CD14-positive monocyte (primary cell): ENCODE results near the gene ACIN1. TPM values are rescaled to one million over a fixed set of nuclear protein-coding genes. Genes with fewer than 3 reads are reported as not detected.

ENCODE experiments used
- DNase-seq, 3 donors: peaks; one replicate each; pipeline ENCODE4 v3.0.0-alpha.2; 2011 to 2022
- H2AFZ ChIP-seq: 2 replicates; pipeline ENCODE4 v1.6.0; 2012; ENCODE audit warnings: mild to moderate bottlenecking, low read depth, low read length, inconsistent platforms; ENCODE audit not compliant: insufficient read depth, poor library complexity, severe bottlenecking
- H3K27ac ChIP-seq, 2 donors: 1 replicate in 1 of 2; 2 replicates in 1 of 2; pipeline ENCODE4 v1.5.1; 2012 to 2013; ENCODE audit warnings: low read length in 2 of 2, control low read depth in 1 of 2, inconsistent platforms in 1 of 2, low read depth in 1 of 2, mild to moderate bottlenecking in 1 of 2
- H3K27me3 ChIP-seq, 2 donors: one replicate each; pipeline versions ENCODE4 v1.6.0 to v1.6.1; 2011 to 2013; ENCODE audit warnings: low read length in 2 of 2; ENCODE audit not compliant: control insufficient read depth in 2 of 2, insufficient read depth in 2 of 2
- H3K36me3 ChIP-seq, 2 donors: replicated peaks in 1 of 2; 1 replicate in 1 of 2; 2 replicates in 1 of 2; pipeline versions ENCODE4 v1.5.1 to v1.6.1; 2012 to 2013; ENCODE audit warnings: low read length in 2 of 2, control low read depth in 1 of 2, inconsistent platforms in 1 of 2, mild to moderate bottlenecking in 1 of 2; ENCODE audit not compliant: insufficient read depth in 2 of 2, control insufficient read depth in 1 of 2
- H3K4me1 ChIP-seq, 2 donors: 1 replicate in 1 of 2; 2 replicates in 1 of 2; pipeline versions ENCODE4 v1.5.1 to v1.6.1; 2012 to 2013; ENCODE audit warnings: low read length in 2 of 2, control low read depth in 1 of 2, inconsistent platforms in 1 of 2, mild to moderate bottlenecking in 1 of 2, moderate library complexity in 1 of 2; ENCODE audit not compliant: insufficient read depth in 2 of 2, control insufficient read depth in 1 of 2
- H3K4me2 ChIP-seq: replicated peaks from 2 replicates; pipeline ENCODE3; 2012; ENCODE audit warnings: low read length, moderate library complexity, mild to moderate bottlenecking; ENCODE audit not compliant: poor library complexity, severe bottlenecking; ENCODE audit errors: extremely low read depth
- H3K4me3 ChIP-seq, 3 experiments: fragments of 200-600 bp in 1 of 3; sonication (generic) in 1 of 3; replicated peaks in 1 of 3; 1 replicate in 2 of 3; 2 replicates in 1 of 3; pipeline ENCODE4 v1.5.1; 2011 to 2013; ENCODE audit warnings: low read length in 3 of 3, mild to moderate bottlenecking in 3 of 3, control low read depth in 2 of 3, low read depth in 2 of 3, inconsistent platforms in 1 of 3, moderate library complexity in 1 of 3
- H3K79me2 ChIP-seq: 2 replicates; pipeline ENCODE4 v1.6.0; 2012; ENCODE audit warnings: mild to moderate bottlenecking, control low read depth, inconsistent platforms, low read length, moderate library complexity; ENCODE audit not compliant: insufficient read depth
- H3K9ac ChIP-seq: 2 replicates; pipeline ENCODE4 v1.6.0; 2017; ENCODE audit warnings: low read length, mild to moderate bottlenecking; ENCODE audit not compliant: insufficient read depth, poor library complexity, severe bottlenecking
- H3K9me3 ChIP-seq, 2 donors: replicated peaks in 1 of 2; 1 replicate in 1 of 2; 2 replicates in 1 of 2; pipeline versions ENCODE4 v1.5.1 to v1.6.1; 2012 to 2013; ENCODE audit warnings: low read length in 2 of 2, control low read depth in 1 of 2; ENCODE audit not compliant: control insufficient read depth in 1 of 2, insufficient read depth in 1 of 2
- H4K20me1 ChIP-seq: 2 replicates; pipeline ENCODE4 v1.6.0; 2012; ENCODE audit warnings: mild to moderate bottlenecking, low read length, control low read depth, moderate library complexity; ENCODE audit not compliant: insufficient read depth
- H3K27ac Mint-ChIP-seq, 7 donors: one replicate each; pipeline ENCODE4 v1.8.0; 2020; ENCODE audit warnings: mild to moderate bottlenecking in 7 of 7, mixed read lengths in 7 of 7, moderate library complexity in 6 of 7, inconsistent platforms in 2 of 7
- H3K27me3 Mint-ChIP-seq, 3 donors: one replicate each; pipeline ENCODE4 v1.8.0; 2021 to 2022; ENCODE audit warnings: low read depth in 3 of 3, mild to moderate bottlenecking in 3 of 3, mixed read lengths in 3 of 3, moderate library complexity in 3 of 3, inconsistent platforms in 1 of 3
- H3K36me3 Mint-ChIP-seq, 2 donors: one replicate each; pipeline ENCODE4 v1.8.0; 2020; ENCODE audit warnings: mixed read lengths in 2 of 2, inconsistent platforms in 1 of 2, mild to moderate bottlenecking in 1 of 2
- H3K4me1 Mint-ChIP-seq: one replicate; pipeline ENCODE4 v1.8.0; 2020; ENCODE audit warnings: mild to moderate bottlenecking, mixed read lengths
- H3K4me3 Mint-ChIP-seq, 2 donors: one replicate each; pipeline ENCODE4 v1.8.0; 2020; ENCODE audit warnings: mild to moderate bottlenecking in 2 of 2, mixed read lengths in 2 of 2, moderate library complexity in 1 of 2
- H3K9me3 Mint-ChIP-seq, 7 donors: one replicate each; pipeline ENCODE4 v1.8.0; 2020 to 2022; ENCODE audit warnings: mixed read lengths in 7 of 7, mild to moderate bottlenecking in 6 of 7, moderate library complexity in 6 of 7, inconsistent platforms in 2 of 7
- WGBS: methylation state at CpG from one replicate; pipeline ENCODE4 v1.1.5; 2013; ENCODE audit warnings: missing lambda C conversion rate; ENCODE audit not compliant: insufficient coverage; 5-methylcytosine and 5-hydroxymethylcytosine counted together
- intact Hi-C, 2 donors: fragments of 100-400 bp; cut with micrococcal nuclease; formaldehyde crosslinking; loops; one replicate each; pipeline versions ENCODE4 v1.15.0 to v1.15.1; 2023
- polyA plus RNA-seq, 3 donors: library from polyadenylated mRNA; depleted of rRNA in 1 of 3; unstranded in 2 of 3; stranded (reverse) in 1 of 3; fragments of 300-500 nt in 2 of 3; fragments of >200 nt in 1 of 3; fragmentation: Illumina TruSeq in 2 of 3; gene quantifications; 1 replicate in 2 of 3; 2 replicates in 1 of 3; pipeline ENCODE4 v1.2.3, GENCODE V29; 2012 to 2021
- TF ChIP-seq, protein P1 (sequence below): fragments of 200-600 bp; IDR thresholded peaks from one replicate; pipeline ENCODE4 v1.8.0; 2022; ENCODE audit warnings: antibody characterized with exemption, mild to moderate bottlenecking

The ACIN1 gene
- polyA plus RNA-seq, 3 donors, result 2.8 to 159 (median 5.4) TPM

DNA sequence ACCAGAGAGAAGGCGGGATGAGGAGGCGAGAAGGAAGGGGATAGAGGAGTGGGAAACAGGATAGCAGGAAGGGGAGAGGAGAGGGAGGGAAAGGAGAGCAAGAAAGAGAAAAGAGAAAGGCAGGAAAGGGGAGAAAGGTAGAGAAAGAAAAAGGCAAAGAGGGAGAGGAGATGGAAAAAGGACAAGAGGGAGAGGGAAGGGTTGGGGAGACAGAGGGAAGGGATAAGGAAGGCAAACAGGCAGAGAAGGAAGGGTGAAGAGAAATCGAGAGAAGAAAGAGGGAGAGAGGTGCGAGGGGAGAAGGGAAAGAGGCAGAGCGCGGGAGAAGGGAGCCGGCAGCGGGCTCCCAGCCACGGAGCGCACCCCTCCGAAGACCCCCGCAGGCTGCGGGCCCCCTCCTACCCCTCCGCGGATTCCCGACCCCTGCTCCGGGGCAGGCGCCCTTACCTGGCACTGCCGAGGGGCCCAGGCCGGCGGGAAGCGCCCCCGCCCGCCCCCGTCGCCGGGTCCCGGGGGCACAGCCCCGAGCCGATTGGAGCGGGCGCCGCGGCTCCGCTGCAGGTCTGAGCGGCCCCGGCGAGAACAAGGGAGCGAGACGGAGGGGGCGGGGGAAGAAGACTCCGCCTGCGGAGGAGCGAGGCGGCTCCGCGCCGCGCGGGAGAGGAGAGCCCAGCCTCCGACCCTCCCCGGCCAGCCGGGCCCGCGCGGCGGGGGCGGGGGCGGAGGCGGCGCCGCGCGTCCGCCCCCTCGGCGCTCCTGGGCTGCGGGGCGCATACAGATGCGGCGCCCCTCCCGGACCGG, 37.8 kb downstream of the ACIN1 start, which contains the start of gene CDH24:
TSS of gene CDH24 (minus strand) at position 565 of the 801 bp plus-strand sequence. CDS start 1,787 bp downstream, outside the sequence.
- Histone ChIP-seq H3K27ac (no peak within 1 kb of the TSS), H3K4me2 (peak within 1 kb of the TSS; percentile 100), H3K9me3 (no peaks in the 10 kb centered on the region), H4K20me1 (peaks cover 21% of the 10 kb centered on the region), H3K27me3 (peaks cover 4 to 10% of the 10 kb centered on the region in 2 donors), H3K4me1 (peaks cover 20 to 22% of the 10 kb centered on the region in 2 donors), H3K79me2 (no peaks in the 10 kb centered on the region), H2AFZ (peak within 1 kb of the TSS; percentile 74), H3K36me3 (peaks cover 27 to 37% of the 10 kb centered on the region in 2 donors), H3K4me3 (peak within 1 kb of the TSS; percentile 41 to 88 (median 67)), H3K9ac (peak within 1 kb of the TSS; percentile 40)
- Mint-ChIP-seq H3K27ac (peak within 1 kb of the TSS in 2 of 7 donors; percentile 11 to 68), H3K4me1 (peaks cover 20% of the 10 kb centered on the region), H3K4me3 (peak within 1 kb of the TSS; percentile 90 to 93), H3K27me3 (peaks cover 10 to 16% (median 12%) of the 10 kb centered on the region in 3 donors), H3K9me3 (peaks cover 0 to 3% (median 0%) of the 10 kb centered on the region in 7 donors), H3K36me3 (peaks cover 29 to 34% of the 10 kb centered on the region in 2 donors)
- WGBS, result 2% methylated on average over 72 of the region's 73 CpGs
- intact Hi-C loops, result loop anchor here in 1 of 2 donors (1.0 kb wide), 1 partner anchor 71 kb away; no protein-coding TSS in a partner anchor
- peak in 2 of 3 donors; percentile 26 to 30 for DNase-seq
- TF ChIP-seq, protein P1, sequence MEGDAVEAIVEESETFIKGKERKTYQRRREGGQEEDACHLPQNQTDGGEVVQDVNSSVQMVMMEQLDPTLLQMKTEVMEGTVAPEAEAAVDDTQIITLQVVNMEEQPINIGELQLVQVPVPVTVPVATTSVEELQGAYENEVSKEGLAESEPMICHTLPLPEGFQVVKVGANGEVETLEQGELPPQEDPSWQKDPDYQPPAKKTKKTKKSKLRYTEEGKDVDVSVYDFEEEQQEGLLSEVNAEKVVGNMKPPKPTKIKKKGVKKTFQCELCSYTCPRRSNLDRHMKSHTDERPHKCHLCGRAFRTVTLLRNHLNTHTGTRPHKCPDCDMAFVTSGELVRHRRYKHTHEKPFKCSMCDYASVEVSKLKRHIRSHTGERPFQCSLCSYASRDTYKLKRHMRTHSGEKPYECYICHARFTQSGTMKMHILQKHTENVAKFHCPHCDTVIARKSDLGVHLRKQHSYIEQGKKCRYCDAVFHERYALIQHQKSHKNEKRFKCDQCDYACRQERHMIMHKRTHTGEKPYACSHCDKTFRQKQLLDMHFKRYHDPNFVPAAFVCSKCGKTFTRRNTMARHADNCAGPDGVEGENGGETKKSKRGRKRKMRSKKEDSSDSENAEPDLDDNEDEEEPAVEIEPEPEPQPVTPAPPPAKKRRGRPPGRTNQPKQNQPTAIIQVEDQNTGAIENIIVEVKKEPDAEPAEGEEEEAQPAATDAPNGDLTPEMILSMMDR, result no peak

DNA sequence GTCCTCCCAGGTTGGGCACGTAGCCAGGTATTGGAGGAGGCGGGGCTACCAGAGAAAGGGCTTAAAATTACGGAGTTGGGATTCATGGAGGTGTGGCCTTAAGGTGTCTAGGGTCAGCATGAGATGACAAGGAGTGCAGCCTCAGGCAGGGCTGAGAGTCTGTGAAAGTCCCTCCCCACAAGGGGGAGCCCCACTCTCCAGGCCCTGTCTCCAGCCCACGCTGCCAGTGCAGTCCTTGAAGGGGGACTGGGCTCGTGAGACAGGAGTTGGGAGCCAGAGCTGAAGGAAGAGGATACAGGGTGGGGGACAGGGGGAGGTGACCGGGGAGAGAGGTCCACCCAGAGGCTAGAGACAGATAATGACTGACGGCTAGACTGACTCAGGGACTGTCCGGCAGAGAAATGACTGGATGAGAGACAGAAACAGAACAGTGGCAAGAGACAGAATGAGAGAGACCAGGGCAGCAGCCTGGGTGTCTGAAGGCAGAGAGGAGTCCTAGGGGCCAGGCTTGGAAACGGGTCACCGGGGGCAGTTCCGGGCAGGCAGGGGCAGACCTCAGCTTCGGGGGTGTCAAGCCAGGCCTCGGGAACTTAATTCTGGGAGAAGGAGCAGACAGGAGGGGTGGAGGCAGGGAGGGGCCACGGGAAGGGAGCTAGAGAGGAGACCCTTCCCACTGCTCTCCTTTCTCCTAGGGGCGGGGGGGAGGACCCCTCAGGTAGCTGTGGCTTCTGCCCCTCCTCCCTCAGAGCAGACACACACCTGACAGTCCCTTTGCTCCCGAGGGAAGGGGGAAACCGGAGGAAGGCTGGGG, 38.6 kb downstream of the ACIN1 start:
- peaks cover 10 to 16% (median 12%) of the 10 kb centered on the region in 3 donors for H3K27me3 Mint-ChIP-seq
- peaks cover 22% of the 10 kb centered on the region for H3K4me1 Mint-ChIP-seq
- peak overlapping the region; percentile 100 for H3K4me2 ChIP-seq
- peak; percentile 51 to 68 (median 68) for DNase-seq
- H3K36me3 Mint-ChIP-seq, result peaks cover 25 to 26% of the 10 kb centered on the region in 2 donors
- H3K36me3 ChIP-seq, result peaks cover 23 to 29% of the 10 kb centered on the region in 2 donors
- H3K27ac ChIP-seq, result no peak overlapping the region
- intact Hi-C loops, result loop anchor here in 1 of 2 donors (1.0 kb wide), 1 partner anchor 70 kb away; no protein-coding TSS in a partner anchor
- 12% methylated on average over 11 of the region's 17 CpGs for WGBS
- H4K20me1 ChIP-seq, result peaks cover 18% of the 10 kb centered on the region
- peak overlapping the region; percentile 24 for H3K9ac ChIP-seq
- peak overlapping the region in 1 of 7 donors; percentile 70 for H3K27ac Mint-ChIP-seq
- H3K4me3 ChIP-seq, result peak overlapping the region in 2 of 3 experiments; percentile 15 to 88
- H3K27me3 ChIP-seq, result peaks cover 4 to 10% of the 10 kb centered on the region in 2 donors
- peak overlapping the region; percentile 71 to 89 for H3K4me3 Mint-ChIP-seq
- TF ChIP-seq, protein P1, result peak; percentile 79
- no peaks in the 10 kb centered on the region for H3K9me3 ChIP-seq
- no peaks in the 10 kb centered on the region for H3K79me2 ChIP-seq
- H3K9me3 Mint-ChIP-seq, result peaks cover 0 to 3% (median 0%) of the 10 kb centered on the region in 7 donors
- H3K4me1 ChIP-seq, result peaks cover 20 to 24% of the 10 kb centered on the region in 2 donors
- H2AFZ ChIP-seq, result peak overlapping the region; percentile 74
